HG03520 (cell line): ENCODE measurements around the gene SLC6A12.
"Not testable (repeated sequence)": the region's sequence is repeated elsewhere in the genome, so short reads cannot be mapped to it uniquely, and the experiment has no call there.

Experiments
- ATAC-seq: cut with Tn5 transposase; IDR thresholded peaks from one replicate; pipeline ENCODE4 v1.9.1; 2021; ENCODE audit warnings: mild to moderate bottlenecking, moderate library complexity; ENCODE audit not compliant: unreplicated experiment

SLC6A12 gene

GRCh38 chr12:235967-236366, 22.0 kb upstream of the SLC6A12 start:
- ATAC-seq: not testable (repeated sequence)

GRCh38 chr12:234891-235415, 21.0 kb upstream of the SLC6A12 start:
- no peak for ATAC-seq

GRCh38 chr12:234019-234418, 20.1 kb upstream of the SLC6A12 start:
- ATAC-seq: no peak

- ATAC-seq: no peak
These were observed 19.6 kb upstream of the SLC6A12 start for GRCh38 chr12:233615-233968.

DNA sequence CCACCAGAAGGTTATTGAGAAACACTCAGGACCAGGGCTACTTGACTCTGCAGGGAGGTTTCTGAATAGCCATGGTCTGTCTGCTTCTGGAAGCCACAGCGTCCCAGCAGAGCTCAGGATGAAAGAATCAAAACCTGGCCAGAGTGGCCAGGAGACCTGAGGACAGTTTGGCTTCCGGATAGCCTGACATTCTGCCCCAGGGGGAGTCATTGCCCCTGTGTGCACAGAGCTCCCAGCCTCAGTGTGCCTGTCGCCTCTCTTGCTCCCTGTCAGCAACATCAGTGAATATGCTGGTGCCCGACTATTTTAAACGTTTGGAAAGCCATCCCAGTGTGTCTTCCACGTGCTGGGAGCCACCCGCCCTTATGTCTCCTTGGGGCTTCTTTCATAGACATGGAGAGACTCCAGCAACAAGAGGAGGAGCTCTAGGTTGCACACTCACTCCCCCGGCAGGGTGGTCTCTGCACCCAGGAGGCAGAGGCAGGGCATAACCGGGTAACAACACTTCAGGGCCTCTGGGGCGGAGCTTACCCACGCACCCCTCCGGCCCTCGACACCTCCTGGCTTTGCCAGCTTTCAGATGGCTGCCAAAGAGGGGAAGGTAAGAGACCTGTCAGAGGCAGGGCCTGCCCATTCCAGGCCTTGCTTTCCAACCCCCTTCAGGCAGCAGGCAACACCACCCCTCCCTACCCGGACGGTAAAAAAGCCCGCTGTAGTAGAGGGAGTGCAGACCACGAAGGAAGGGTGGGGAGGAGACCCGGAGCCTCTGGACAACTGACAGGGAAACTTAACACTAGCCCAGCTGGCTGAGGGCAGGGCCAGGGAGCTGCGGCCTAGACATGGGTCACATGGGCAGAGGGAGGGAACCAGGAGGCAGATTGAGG, 19.0 kb upstream of the SLC6A12 start:
- no peak for ATAC-seq

DNA sequence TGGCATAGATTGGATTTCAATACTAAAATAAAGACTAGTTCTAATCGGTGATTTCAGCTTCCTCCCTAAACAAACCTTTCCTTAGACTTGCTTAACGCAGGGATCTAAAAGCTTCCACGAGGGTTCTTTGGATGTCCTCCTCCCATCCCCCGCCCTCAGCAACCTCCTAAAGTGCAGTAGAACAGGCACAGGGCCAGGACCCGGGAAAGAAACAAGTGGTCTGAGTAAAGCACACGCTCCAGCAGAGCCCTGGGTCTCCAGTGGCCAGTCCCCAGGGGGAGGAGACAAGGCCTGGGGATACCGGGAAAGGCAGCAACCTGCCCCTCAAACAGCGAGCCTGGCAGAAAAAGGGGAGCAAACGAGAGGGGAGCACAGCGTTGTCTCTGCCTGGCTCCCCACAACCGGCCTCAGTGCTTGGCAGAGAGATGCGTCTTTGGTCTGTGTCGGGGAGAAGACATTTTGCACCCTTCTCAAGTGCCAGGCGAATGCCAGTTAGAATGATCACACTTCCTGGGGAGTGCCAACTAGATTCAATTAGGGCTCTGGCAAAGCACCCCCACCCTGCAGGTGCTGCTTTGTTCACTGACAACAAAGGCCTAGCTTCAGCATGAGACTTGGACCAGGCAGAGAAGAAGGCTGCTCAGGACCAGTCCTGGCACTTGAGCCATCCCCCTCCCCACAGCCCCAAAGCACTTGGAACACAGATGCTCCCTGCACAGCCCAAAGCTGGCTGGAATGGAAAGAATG, 17.1 kb upstream of the SLC6A12 start:
- no peak for ATAC-seq

DNA sequence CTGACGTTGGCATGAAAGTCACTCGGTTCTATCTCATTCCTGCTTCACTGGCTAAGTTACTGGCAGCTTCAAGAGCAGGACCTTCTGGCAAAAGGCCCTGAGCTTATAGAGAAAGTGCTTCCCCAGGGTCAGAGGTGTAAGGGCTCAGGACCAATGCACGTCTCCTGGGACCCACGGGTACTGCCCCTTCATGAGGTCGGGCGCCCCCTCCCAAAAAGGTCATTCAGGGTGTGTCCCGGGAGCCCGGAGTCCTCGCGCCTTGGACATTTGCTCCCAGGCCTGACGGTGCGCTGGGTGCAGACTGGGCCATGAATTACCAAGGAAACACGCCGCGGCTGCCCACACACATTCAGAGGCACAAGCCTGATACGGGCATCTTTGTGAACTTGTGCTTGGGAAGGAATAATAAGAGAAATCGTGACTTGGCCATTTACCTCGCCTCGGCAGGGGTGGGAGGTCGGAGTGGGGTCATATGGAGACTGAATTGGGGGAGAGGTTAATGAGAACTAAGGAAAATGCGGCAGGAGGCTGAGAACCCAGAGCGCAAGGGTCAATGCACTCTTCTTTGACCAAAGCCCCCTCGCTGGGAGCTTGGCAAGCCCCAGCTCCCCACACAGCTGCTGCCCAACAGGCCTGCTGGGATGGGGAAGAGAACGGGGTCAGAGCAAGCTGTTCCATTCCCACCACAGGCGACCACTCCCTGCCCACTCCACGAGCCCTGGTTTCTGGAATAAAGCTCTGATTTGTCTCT, 15.7 kb upstream of the SLC6A12 start:
- ATAC-seq: no peak

GRCh38 chr12:228846-229200, 14.9 kb upstream of the SLC6A12 start:
- ATAC-seq: no peak

DNA sequence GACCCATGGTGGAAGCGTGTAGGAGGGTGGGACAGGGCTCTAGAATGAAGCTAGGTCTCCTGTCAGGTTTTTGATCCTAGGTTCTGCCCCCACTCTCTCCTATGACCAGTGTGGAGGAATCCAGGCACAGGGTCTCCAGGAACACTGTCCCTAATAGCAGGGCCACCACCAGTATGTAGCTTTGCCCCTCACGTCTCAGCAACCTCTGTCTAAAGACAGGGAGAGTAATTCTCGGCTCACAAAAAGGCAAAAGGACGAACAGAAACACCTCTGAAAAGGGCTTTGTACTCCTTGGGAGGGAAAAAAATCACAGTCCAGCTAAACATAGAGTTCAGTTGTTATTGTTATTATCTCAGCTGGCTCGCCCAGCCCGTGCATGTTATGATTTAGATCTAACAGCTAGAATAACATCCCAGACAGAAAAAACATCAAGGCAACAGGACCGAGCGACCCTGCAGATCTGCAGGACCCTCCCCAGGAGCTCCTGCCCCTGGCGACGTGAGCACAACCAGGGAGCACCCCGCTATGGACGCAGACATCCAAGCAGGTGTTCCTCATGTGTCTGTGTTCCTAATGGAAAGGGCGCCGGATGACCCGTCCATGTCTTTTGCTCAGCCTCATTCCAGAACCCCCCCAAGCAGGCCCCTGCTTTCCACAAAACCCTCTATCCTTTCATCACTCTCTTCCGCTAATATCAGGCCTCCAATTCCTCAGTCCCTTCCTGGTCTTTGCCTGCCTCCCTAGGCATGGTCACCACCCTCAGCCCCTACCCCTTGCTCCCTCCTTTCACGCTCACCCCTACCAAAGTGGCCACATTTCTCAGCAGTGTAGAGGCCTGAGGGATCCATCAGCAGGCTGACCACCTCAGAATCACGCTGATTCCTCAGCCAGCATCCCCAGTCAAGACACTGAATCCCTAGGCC, 14.2 kb upstream of the SLC6A12 start:
- no peak for ATAC-seq

GRCh38 chr12:227286-227915, 13.4 kb upstream of the SLC6A12 start:
- no peak for ATAC-seq

- ATAC-seq: no peak
These were observed 12.4 kb upstream of the SLC6A12 start for GRCh38 chr12:226401-226800.

DNA sequence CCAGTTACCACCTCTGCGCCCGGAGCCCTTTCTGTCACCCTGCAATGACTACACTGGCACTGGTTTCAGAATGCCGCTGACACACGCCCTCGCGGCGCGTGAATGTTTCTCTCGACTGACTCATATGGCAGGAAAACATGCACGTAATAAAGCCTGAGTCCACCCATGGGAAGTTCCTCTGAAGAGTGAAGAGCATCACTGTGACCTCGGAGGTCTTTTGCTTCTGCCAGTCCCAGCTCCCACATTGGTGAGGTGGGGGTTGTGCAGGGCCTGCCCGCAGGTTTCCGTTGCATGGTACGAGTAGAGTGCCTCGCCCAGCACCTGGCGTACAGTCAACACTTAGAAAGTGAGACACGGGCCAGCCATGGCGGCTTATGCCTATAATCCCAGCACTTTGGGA, 11.1 kb upstream of the SLC6A12 start:
- ATAC-seq: no peak

DNA sequence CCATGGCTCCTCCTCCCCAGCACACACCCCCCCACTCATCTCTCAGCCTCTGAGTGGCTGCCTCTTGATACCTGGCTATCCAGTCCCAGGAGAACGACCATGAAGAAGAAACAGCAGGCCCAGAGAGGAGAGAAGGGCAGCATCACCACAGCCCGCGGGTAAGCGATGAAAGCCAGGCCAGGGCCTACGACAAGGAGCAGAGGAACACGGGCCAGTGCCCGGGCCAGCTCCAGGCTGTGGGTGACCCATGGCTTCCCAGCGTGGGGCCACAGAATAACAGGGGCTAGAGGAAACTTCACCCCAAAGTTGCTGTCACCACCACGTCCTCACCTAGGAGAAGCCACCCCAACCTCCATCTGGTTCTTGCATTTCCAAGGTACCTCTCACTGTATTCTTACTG, 10.4 kb upstream of the SLC6A12 start:
- ATAC-seq: no peak

- no peak for ATAC-seq
These were observed 9.9 kb upstream of the SLC6A12 start for GRCh38 chr12:223841-224240.

GRCh38 chr12:221736-222135, 7.8 kb upstream of the SLC6A12 start:
- no peak for ATAC-seq

GRCh38 chr12:220946-221550, 7.1 kb upstream of the SLC6A12 start:
- ATAC-seq: no peak

- no peak for ATAC-seq
These were observed 6.5 kb upstream of the SLC6A12 start for GRCh38 chr12:220491-220890.

- no peak for ATAC-seq
These were observed 6.0 kb upstream of the SLC6A12 start for GRCh38 chr12:219891-220352.
